Rectal smooth muscle tissue (tissue), 1 donor: ENCODE results near the gene OR9Q1.

Experiments
- H3K27ac ChIP-seq: one replicate; pipeline ENCODE4 v1.7.0; 2013; ENCODE audit warnings: low read depth, low read length, inconsistent platforms
- H3K27me3 ChIP-seq: one replicate; pipeline ENCODE4 v1.7.0; 2013; ENCODE audit warnings: low read length; ENCODE audit not compliant: control insufficient read depth, insufficient read depth
- H3K36me3 ChIP-seq: one replicate; pipeline ENCODE4 v1.7.0; 2013; ENCODE audit warnings: low read length; ENCODE audit not compliant: control insufficient read depth, insufficient read depth
- H3K4me1 ChIP-seq: one replicate; pipeline ENCODE4 v1.7.0; 2013; ENCODE audit warnings: low read length; ENCODE audit not compliant: control insufficient read depth, insufficient read depth
- H3K4me3 ChIP-seq: one replicate; pipeline ENCODE4 v1.7.0; 2013; ENCODE audit warnings: low read length
- H3K9ac ChIP-seq: one replicate; pipeline ENCODE4 v1.7.0; 2013; ENCODE audit warnings: low read length

Gene OR9Q1

DNA sequence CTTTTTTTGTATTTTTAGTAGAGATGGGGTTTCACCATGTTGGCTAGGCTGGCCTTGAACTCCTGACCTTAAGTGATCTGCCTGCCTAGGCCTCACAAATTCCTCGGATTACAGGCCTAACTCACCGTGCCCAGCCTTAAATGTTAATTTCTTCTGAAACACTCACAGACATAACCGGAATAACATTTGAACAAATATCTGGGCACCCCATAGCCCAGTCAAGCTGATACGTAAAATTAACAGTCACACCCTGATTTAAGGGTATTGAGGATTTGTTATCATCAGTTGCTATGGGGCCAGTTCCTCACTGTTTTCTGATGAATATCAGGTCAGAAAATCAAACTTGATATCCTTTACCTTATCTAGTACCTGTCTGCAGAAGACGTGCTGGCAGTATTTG lies 23.0 kb upstream of the OR9Q1 start:
- H3K27ac ChIP-seq: no peak overlapping the region
- H3K9ac ChIP-seq: no peak overlapping the region
- H3K4me3 ChIP-seq: no peak overlapping the region
- H3K4me1 ChIP-seq: no peaks in the 10 kb centered on the region
- H3K27me3 ChIP-seq: no peaks in the 10 kb centered on the region
- H3K36me3 ChIP-seq: no peaks in the 10 kb centered on the region

DNA sequence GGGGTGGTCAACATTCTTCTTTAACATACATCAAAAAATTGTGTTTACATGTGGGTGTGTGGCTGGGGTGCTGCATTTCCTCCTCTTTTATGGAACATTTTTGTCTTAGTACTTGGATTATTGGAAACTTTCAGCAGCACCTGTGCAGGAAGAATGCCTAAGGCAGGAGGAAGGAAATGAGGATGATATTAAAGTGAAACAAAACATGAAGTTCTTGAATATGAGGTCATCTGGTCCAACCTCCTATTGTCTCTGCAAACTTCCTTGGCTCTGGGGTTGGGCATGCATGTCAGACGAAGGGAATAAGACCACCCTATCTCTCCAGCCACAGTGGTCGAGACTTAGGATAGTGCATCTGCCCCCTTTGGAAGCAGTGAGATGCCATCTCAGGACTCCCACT lies 20.6 kb upstream of the OR9Q1 start:
- Histone ChIP-seq H3K9ac (no peak overlapping the region), H3K27ac (no peak overlapping the region)

DNA sequence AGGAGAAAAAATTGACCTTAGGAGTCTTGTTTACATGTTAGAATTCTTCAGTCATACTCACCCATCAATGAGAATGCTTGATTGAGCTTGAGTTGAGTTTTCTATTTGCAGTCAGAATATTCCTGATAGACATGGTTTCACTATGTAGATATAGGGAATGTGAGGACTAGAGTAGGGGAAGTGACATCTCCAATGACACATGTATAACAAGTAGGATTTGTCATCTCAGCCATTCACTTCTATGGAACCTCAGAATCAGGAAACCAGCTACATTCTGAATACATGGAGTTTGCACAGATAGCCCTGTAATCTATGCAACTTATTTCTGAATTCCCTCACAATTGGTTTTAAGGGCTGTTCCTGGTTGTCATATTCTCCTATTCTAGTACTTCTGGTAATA lies 20.1 kb upstream of the OR9Q1 start:
- no peaks in the 10 kb centered on the region for H3K4me1 ChIP-seq
- no peak overlapping the region for H3K9ac ChIP-seq
- no peak overlapping the region for H3K4me3 ChIP-seq
- H3K36me3 ChIP-seq: no peaks in the 10 kb centered on the region
- no peak overlapping the region for H3K27ac ChIP-seq
- no peaks in the 10 kb centered on the region for H3K27me3 ChIP-seq

More for the DNA sequence above, 20.6 kb upstream of the OR9Q1 start:
- H3K4me3 ChIP-seq: no peak overlapping the region
- no peaks in the 10 kb centered on the region for H3K36me3 ChIP-seq
- H3K27me3 ChIP-seq: no peaks in the 10 kb centered on the region
- no peaks in the 10 kb centered on the region for H3K4me1 ChIP-seq

DNA sequence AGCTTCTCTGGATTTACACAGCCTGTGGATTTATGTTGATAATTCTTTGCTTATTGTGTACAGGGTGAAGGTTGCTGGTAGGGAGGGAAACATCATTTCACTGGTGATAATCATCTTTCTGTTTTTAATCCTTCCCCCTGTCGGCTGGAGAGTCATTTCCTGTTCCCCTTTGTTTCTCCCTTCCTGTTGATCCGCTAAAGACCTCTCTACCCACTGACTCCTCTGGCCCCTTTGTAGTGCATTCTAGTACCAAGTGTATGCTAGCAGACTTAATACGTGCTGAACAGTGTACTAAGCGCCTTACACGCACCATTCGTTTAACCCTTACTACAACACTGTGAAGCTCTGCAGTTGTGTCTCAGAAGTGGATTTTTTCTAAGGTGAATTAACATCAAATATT lies 19.0 kb upstream of the OR9Q1 start:
- Histone ChIP-seq H3K27me3 (no peaks in the 10 kb centered on the region), H3K4me1 (no peaks in the 10 kb centered on the region), H3K4me3 (no peak overlapping the region), H3K9ac (no peak overlapping the region), H3K27ac (no peak overlapping the region), H3K36me3 (no peaks in the 10 kb centered on the region)

DNA sequence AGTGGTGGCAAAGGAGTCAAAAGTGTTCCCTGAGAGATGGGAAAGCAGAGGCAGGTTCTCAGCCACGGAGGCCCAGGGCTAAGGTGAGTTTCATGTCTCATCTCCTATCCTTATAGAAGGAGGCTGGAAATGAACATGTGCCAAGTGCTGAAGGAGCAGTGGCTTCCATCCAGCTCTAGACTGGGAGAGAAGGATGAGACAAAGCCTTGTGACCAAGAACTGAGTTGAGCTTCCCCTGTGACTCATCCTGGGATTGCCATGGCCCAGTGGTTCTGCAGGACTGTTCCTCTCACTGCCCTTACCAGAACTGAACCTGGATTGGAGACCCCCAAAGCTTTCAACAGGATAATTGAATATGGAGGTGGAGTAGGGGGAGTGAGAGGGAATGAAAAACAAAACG lies 16.7 kb upstream of the OR9Q1 start:
- no peaks in the 10 kb centered on the region for H3K4me1 ChIP-seq
- no peaks in the 10 kb centered on the region for H3K27me3 ChIP-seq
- H3K4me3 ChIP-seq: no peak overlapping the region
- H3K27ac ChIP-seq: no peak overlapping the region
- H3K9ac ChIP-seq: no peak overlapping the region
- no peaks in the 10 kb centered on the region for H3K36me3 ChIP-seq

DNA sequence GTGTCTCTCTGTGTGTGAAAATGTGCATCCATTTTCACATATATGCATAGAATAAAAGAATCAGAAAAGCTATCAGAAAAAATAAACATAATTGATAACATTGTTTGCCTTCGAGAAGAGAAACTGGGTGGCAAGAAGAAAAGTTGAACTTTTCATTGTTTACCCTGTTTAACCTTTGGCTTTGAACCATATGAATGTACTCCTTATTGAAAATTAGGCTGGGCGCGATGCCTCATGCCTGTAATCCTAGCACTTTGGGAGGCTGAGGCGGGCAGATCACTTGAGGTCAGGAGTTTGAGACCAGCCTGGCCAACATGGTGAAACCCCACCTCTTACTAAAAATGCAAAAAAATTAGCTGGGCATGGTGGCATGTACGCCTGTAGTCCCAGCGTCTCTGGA lies 11.9 kb upstream of the OR9Q1 start:
- Histone ChIP-seq H3K27ac (no peak overlapping the region), H3K4me3 (no peak overlapping the region), H3K36me3 (no peaks in the 10 kb centered on the region), H3K4me1 (no peaks in the 10 kb centered on the region), H3K9ac (no peak overlapping the region), H3K27me3 (no peaks in the 10 kb centered on the region)

DNA sequence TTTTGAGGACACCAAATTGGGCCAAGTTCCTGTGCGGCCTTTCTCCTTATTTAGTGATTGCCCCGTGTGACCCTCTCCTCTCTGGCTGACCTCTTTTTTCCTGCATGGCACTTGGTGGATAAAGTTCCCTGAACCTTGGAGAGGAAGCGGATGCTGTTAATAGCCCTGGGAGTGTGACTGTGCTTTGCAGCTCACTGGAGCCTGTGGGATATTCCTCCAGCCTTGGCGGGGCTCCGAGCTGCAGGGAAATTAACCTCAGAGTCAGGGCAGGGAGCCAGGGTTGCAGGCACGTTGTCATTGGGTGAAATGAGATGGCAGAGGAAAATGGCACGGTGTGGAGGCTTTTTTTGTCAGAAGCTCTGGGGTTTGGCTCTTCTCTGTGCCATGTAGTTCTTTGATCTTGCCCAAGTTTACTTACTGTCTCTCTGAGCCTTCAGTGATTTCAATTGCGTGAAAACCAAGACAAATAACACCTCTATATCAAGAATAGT lies 965 bp downstream of the OR9Q1 start:
- no peaks in the 10 kb centered on the region for H3K36me3 ChIP-seq
- H3K4me1 ChIP-seq: no peaks in the 10 kb centered on the region
- no peak overlapping the region for H3K4me3 ChIP-seq
- no peak overlapping the region for H3K9ac ChIP-seq
- H3K27me3 ChIP-seq: no peaks in the 10 kb centered on the region
- H3K27ac ChIP-seq: no peak overlapping the region

DNA sequence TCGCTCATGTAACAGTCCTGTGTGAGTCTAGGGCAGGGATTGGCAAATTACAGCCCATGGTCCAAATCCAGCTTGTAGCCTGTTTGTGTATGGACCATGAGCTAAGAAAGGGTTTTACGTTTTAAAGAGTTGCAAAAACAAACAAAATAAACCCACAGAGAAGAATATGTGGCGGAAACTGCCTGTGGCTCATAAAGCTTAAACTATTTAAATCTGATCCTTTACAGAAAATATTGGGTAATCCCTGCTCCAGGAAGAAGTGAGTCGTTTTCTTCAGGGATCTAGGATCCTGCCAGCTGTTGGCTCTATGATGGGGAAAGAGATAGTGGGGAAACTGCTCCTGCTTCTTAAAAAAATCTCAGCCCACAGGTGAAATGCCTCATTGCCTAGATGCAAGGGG lies 3.7 kb downstream of the OR9Q1 start:
- H3K4me1 ChIP-seq: no peaks in the 10 kb centered on the region
- H3K36me3 ChIP-seq: no peaks in the 10 kb centered on the region
- H3K4me3 ChIP-seq: no peak overlapping the region
- H3K9ac ChIP-seq: no peak overlapping the region
- no peak overlapping the region for H3K27ac ChIP-seq
- no peaks in the 10 kb centered on the region for H3K27me3 ChIP-seq

DNA sequence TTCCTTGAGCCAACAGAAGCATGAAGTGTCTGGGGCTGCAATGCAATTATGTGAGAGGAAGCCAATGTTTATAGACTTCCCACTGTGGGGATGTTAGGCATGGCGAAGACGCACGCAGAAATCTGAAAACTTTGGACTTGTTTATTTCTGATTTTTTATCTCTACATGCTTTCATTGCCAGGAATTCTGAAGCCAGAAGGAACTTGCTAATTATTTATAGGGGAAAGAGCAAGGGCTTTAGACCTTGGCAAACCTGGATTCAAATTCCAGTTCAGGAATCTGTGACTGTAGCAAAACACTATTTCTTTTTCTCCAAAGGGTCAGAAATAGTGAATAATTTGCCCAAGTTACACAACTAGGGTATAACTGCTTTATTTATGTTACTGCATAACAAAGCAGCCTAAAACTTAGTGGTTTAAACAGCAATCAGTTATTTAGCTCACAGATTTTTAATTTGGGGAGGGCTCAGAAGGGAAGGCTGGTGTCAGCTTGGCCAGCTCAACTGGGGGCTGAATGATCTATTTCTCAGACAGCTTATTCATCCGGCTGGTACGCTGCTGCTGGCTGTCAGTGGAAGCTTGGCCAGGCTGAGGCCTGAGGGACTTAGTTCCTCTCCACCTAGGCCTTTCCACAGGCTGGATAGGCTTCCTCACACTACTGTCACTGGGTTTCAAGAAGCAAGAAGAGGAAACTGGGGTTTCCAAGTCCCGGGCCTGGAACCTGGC lies 5.2 kb downstream of the OR9Q1 start:
- no peak overlapping the region for H3K27ac ChIP-seq
- no peaks in the 10 kb centered on the region for H3K27me3 ChIP-seq
- no peaks in the 10 kb centered on the region for H3K4me1 ChIP-seq
- no peaks in the 10 kb centered on the region for H3K36me3 ChIP-seq
- H3K9ac ChIP-seq: no peak overlapping the region
- no peak overlapping the region for H3K4me3 ChIP-seq

DNA sequence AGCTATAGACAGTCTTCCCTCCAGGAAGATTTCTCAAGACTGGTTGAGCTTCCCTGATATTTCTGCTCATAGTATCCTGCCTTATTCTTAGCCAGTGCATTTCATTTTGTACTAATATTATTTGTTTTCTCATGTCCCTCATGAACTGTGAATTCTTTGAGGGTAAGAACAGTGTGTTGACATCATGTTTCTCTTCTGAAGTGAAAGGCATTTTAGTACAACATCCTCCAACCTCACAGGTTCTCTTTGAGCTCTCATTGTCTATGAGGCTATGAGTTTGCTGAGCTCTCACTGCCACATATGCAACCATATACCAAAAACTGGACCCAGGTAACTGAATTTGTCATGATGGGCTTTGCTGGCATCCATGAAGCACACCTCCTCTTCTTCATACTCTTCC lies 7.0 kb downstream of the OR9Q1 start, which contains the start of gene OR6Q1:
Gene OR6Q1, plus strand, starts transcription at position 301 of the 400 bp plus-strand sequence. Its CDS starts 0 bp downstream, at position 301.
- Histone ChIP-seq H3K9ac (no peak within 1 kb of the TSS), H3K4me1 (no peaks in the 10 kb centered on the region), H3K27ac (no peak within 1 kb of the TSS), H3K36me3 (no peaks in the 10 kb centered on the region), H3K27me3 (no peaks in the 10 kb centered on the region), H3K4me3 (no peak within 1 kb of the TSS)

DNA sequence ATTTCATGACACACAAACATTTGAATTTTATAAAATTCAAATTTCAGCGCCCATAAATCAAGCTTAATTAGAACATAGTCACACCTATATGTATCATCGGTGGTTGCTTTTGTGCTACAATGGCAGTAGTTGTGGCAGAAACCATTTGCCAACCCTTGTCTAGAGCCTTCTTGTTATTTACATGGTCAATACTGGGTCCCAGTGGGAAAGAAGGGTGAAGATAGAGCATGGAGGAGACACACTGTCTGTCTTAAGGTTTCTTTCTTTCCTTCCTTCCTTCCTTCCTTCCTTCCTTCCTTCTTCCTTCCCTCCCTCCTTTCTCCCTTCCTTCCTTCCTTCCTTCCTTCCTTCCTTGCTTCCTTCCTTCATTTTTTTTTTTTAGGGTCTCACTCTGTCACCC lies 10.8 kb downstream of the OR9Q1 start:
- Histone ChIP-seq H3K4me3 (no peak overlapping the region), H3K9ac (no peak overlapping the region), H3K4me1 (no peaks in the 10 kb centered on the region), H3K36me3 (no peaks in the 10 kb centered on the region), H3K27me3 (no peaks in the 10 kb centered on the region), H3K27ac (no peak overlapping the region)

DNA sequence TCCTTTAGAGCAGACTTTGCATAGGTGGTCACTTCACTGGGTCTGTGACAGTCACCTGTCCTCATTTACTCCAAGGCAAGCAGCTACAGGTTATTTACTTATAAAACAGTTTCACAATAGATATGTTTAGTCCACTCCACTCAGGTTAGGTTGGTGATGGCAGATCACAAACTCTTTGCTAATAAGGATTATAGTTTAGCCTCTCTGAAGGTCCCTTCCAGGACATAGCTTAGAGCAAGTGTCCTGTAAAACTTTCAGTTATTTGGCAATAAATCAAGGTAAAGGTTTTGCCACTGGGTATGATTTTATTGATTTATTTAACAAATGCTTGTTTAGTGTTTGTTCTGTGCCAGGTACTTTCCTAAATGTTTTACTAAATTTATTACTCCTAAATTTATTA lies 15.9 kb downstream of the OR9Q1 start:
- H3K27me3 ChIP-seq: no peaks in the 10 kb centered on the region
- H3K36me3 ChIP-seq: no peaks in the 10 kb centered on the region
- H3K4me3 ChIP-seq: no peak overlapping the region
- H3K4me1 ChIP-seq: no peaks in the 10 kb centered on the region
- no peak overlapping the region for H3K9ac ChIP-seq
- no peak overlapping the region for H3K27ac ChIP-seq

DNA sequence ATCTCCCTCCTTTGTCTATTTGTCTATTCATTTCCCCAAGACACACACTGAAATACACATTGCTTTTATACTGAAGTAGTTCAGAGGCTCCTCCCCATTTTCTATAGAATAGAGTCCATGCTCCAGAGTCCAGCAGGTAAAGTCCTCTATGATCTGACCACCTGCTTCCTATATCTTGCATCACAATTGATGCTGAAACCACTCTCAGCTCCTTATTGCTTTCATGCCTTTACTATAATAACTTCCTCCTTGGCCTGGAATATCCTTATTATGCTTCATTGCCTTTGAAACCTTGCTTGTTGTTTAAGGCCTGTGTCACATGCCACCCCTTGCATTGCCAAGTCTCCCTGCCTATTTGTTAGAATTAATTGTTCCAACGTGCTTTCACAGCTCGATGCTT lies 19.7 kb downstream of the OR9Q1 start:
- H3K4me3 ChIP-seq: no peak overlapping the region
- H3K36me3 ChIP-seq: no peaks in the 10 kb centered on the region
- H3K27me3 ChIP-seq: no peaks in the 10 kb centered on the region
- no peak overlapping the region for H3K9ac ChIP-seq
- H3K4me1 ChIP-seq: no peaks in the 10 kb centered on the region
- H3K27ac ChIP-seq: no peak overlapping the region
